GM18520 (cell line): Measurements from ENCODE around the gene NUDT2.
A peak's percentile ranks its signal among the peaks of the same experiment; 100 is the strongest.
"Not testable (repeated sequence)": the region's sequence is repeated elsewhere in the genome, so short reads cannot be mapped to it uniquely, and the experiment has no call there.

Experiments
- ATAC-seq: cut with Tn5 transposase; IDR thresholded peaks from one replicate; pipeline ENCODE4 v1.9.1; 2021; ENCODE audit not compliant: unreplicated experiment

NUDT2 gene

DNA sequence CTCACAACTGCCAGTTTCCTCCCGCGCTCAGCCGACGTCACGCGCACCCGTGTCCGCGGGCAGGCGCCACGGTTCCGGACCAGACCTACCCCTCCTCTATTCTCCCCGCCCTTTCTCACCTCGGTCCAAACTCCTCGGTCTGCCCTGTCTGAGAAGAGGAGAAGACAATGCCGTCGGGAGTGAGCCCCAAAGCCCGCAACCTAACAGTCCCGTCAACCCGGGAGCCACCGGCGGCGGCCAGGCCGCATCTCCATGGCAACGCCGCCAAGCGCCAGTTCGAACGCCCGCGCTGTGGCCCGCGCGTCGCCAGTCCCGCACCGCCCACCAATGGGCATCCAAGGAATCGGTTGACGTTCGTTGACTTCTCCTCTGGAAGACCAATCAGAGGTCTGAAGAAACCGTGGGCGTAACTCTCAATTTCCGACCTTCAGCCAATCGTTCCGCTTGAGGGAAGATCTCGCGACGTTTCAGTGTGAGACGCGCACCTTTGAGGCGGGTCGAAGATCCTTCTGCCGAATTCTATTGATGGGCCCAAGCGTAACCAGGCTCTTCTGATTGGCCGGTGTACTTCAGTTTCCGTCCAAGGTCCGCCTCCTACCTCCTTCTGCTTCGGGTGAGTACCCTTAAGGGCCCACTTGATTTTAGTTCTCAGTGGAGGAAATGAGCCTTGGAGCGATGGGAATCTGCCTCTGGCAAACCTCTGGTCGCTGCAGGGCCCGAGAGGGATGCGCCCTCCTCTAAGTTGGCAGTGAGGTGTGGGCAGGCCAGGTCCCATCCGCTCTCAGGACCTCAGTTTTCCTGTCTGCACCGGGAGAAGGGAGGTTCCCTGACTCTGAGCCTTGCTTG, at the start of gene NUDT2, which contains the start of gene KIF24:
NUDT2 (plus strand) TSS at position 583 of the 846 bp plus-strand sequence. CDS start 9,471 bp downstream, outside the sequence.
KIF24 (minus strand) TSS at position 282 of the 846 bp plus-strand sequence. CDS start 17,922 bp downstream, outside the sequence.
- ATAC-seq = peak; percentile 86

GRCh38 chr9:34282096-34282495, 47.3 kb upstream of the NUDT2 start:
- ATAC-seq = no peak

GRCh38 chr9:34289159-34289558, 40.2 kb upstream of the NUDT2 start:
- ATAC-seq = no peak

- ATAC-seq = no peak
Observed at GRCh38 chr9:34291023-34291422, 38.3 kb upstream of the NUDT2 start.

DNA sequence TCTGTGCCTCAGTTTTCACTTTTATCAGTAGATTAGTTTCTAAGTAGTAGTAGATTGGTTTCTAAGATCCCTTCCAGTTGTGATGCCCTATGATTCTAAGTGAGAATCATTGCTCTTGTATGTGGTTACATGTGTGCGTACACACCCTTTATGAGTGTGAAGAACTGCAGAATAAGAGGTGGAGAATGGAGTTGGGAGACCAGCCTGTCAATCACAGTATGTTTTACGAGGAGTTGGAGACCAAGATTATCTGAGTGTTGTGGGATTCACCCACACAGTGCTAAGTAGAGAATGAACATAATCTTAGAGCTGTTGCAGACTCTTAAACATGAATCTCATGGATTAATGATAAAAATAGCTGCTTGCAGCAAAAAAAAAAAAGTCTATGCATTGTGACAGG, 37.9 kb upstream of the NUDT2 start:
- ATAC-seq = no peak

DNA sequence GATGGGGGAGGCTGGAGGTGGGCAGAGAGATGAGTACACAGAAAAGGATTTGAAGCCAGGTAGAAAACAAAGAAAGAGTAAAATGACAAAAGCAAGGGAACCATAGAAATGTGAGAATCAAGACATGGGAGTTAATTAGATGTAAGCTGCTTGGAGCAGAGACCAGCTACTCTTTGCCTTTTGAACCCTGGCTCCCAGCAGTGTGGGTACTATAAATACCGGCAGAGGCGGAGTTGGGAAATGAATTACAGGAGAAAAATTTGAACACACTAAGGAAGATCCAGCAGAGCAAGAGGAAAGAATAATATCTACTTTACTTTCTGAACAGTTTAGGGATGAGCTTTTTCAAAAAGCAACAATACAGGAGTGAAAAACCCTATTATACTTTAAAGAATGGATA, 36.8 kb upstream of the NUDT2 start:
- ATAC-seq = no peak

DNA sequence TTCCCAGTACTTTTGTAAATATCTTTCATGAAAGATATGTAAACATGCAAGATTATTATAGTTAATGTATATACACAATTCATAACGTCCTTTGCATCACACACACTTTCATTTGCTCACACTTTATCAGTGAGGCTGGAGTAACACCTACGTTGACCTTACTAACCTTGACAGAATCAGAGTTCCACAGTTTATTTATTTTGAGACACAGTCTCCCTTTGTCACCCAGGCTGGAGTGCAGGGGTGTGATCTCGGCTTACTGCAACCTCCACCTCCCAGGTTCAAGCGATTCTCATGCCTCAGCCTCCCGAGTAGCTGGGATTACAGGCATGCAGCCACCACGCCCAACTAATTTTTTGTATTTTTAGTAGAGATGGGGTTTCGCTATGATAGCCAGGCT, 28.3 kb upstream of the NUDT2 start:
- ATAC-seq = not testable (repeated sequence)

GRCh38 chr9:34308316-34308715, 21.1 kb upstream of the NUDT2 start:
- not testable (repeated sequence) for ATAC-seq

- no peak for ATAC-seq
Observed at GRCh38 chr9:34310215-34310614, 19.2 kb upstream of the NUDT2 start.

DNA sequence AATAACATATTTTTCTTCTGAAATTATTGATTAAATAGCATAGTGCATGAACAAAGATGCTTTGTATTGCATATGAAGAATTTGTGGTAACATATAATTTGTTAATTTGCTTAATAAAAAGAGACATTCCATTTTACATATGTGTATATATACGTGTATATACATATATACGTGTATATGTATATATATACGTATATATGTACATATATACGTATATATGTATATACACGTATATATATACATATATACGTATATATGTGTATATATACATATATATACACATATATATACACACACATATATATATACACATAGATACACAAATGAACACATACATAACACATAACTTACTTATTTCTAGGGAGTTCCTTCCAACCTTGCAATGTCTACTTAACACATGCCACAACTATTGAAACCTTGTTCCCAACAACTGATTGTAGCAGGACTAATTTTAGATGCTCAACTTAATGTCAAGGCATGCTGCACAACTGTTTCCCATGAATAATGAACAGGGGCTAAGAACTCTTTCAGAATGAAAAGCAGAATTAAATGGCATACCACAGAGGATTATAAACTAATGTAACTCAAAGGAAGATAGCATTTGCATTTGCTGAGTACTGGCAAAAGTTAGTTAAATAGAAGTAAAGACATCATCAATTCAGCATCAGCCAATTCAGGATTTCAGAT, 17.7 kb upstream of the NUDT2 start:
- no peak for ATAC-seq

DNA sequence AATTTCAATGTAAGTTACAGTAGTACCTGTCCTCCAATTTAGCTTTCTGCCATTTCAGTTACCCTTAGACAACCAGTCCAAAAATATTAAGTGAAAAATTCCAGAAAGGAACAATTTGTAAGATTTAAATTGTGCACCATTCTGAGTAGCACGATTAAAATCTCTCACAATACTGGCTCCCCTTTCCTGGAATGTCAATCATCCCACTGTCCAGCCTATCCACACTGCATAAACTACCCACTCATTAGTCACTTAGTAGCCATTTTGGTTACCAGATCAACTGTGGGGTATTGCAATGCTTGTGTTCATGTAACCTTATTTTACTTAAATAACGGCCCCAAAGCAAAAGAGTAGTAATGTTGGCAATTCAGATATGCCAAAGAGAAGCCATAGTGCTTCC, 11.9 kb upstream of the NUDT2 start:
- no peak for ATAC-seq

- ATAC-seq = no peak
Observed at GRCh38 chr9:34318163-34318790, 11.1 kb upstream of the NUDT2 start.

DNA sequence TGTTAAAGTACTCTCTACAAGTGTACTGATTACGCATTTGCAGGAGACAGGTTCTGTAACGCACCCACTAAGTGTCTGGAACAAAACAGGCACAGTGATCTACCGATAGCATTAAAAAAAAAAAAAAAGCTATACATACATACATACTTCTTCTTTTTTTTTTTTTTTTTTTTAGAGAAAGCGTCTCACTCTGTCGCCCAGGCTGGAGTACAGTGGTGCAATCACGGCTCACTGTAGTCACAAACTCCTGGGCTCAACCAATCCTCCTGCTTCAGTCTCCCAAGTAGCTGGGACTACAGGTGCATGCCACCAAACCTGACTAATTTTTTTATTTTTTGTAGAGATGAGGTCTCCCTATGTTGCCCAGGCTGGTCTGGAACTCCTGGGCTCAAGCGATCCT, 7.9 kb upstream of the NUDT2 start:
- ATAC-seq = no peak

DNA sequence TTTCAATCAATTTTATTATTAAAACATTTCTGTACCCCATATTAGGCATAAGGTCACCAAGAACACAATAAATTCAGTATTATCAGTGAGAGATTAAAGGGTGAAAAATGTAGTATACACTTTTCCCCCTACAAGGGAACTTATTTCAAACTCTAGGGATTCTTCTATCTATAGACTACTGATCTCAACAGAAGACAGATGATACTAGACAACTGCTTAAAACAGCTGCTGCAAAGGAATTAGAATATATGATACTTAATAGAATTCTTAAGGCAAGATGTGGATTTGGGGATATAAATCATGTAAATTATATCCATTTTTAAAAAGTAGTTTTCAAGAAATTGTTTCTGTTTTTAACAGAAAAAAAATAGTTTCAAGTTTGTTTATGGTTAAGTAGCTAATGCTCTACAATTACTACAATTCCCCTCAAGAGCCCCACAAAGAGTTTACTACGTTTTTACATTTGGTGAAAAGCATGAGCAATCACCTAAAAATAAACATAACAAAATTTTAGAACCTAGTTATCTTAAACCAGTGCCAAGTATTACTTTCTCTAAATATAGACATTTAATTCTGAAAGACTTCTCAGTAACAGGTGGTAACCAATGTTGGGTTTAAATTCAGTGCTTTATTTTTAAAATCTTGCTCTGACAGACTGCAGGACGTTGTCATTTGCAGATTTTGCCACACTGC, 6.3 kb upstream of the NUDT2 start:
- ATAC-seq = no peak

- ATAC-seq = no peak
Observed at GRCh38 chr9:34326690-34327089, 2.7 kb upstream of the NUDT2 start.

DNA sequence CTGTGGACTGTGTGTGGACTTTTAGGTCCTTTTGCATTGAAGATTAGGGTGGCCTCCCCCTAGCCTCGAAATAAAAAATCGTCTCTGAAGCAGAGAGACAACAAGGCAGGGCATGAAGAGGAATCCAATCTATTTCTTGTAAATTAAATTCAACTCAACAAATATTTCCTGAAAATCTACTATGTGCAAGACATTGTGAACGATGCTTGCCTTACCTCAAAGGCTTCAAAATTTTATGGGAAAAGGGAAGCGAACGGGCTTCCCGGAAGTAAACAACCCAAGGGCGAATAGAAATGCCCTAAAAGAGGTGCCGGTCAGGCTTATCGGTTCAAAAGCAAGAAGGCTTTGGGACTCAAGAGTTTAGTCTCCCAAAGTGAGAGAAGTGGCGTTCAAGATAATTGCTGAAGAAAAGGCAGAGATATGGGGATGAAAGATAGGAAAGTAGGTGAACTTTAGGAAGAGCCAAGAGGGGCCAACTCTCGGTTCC, 826 bp upstream of the NUDT2 start:
- ATAC-seq = no peak

DNA sequence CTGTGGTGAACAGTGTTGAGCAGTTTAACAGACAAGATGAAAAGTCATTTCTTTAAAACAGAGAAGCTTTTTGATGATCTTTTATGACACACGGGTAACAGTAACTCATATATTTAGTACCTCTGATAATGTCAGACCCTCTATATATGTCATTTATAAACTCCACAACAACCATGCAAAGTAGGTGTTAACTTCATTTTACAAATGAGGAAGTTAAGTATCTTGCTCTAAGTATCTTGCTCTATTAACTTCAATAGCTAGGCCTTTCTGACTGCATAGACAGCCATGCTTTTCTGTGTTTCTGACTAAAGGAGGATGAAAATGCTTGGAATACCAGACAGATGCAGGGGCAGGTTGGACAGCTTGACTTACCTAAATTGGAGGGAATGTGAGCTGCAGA, 1.8 kb downstream of the NUDT2 start:
- no peak for ATAC-seq

DNA sequence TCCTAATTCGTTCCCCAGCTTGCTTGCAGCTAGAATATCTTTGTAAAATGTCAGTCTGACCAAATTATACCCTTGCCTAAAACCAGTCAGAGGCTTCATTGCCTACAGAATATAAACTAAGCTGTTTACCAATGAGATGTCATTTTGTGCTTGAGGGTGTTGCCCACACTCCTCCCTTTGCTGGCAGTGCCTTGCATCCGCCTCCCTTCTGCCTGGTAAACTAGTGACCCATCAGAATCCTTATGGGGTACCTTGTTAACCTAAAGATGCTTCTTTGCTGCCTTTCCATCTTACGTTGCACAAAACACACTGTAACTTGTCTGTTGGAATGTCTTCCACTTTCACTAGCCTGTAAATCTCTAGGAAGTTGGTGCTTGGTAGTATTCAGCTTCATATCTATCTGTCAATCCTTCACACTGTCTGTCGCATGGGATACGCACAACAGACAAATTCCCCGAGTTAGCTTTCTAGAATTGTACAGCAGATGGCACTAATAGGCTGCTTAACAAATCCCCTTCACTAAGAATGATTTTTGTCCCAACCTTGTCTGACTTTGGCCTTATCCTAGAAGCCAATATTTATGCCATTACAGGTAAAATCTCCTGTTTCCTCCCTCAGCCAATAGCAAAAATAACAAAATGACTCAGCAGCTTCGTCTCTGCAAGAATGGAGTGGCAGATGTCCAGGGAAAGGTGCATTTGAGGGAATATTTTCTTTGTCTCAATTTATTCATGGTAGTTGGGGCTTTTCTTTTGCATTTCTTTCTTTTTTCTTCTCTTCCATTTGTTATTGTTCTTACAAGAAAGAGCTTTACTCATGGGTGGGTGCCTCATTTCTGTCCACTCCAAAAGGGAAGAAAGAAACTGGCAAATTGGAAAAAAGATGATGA, 3.0 kb downstream of the NUDT2 start:
- no peak for ATAC-seq

DNA sequence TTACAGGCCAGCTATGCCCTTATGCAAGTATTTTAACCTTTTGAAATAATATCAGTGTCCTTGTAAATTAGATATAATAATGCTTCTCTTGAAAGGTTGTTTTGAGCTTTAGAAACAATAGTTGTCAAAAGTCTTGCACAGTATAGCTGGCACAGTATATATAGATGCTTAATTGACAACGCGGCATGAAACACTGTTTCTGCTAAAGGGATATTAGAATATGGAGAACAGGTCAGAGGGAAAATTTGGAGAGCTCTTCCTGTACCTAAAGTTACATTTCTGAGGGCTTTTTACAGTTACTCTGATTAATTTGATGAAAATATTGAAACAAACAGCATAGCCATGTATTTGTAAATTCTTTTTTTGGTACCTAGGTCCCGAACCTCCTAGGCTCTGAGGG, 4.5 kb downstream of the NUDT2 start:
- no peak for ATAC-seq

GRCh38 chr9:34334337-34334824, 5.0 kb downstream of the NUDT2 start:
- ATAC-seq = no peak
